A549 (cell line): Measurements from ENCODE around the gene DUOX1. TPM values are rescaled to one million over a fixed set of nuclear protein-coding genes. Genes with fewer than 3 reads are reported as not detected.

ENCODE experiments used
- ATAC-seq, 2 experiments: fragments of 200-7000 bp in 1 of 2; fragments of >200 bp in 1 of 2; cut with Nextera tagmentation in 1 of 2; cut with Tn5 transposase in 1 of 2; 3 replicates each; pipeline versions ENCODE4 v1.8.0 to v1.9.1; 2018 to 2020; ENCODE audit warnings: mild to moderate bottlenecking in 1 of 2, moderate library complexity in 1 of 2
- CTCF ChIA-PET: fragments of 300-600 bp; sonication (Branson Sonifier 250); formaldehyde crosslinking; extraction: SDS; loops from one replicate; lab custom pipeline; 2021; ENCODE audit warnings: antibody characterized with exemption, inconsistent platforms; lab: Yijun Ruan, JAX
- POLR2A ChIA-PET: fragments of 350-600 bp; formaldehyde crosslinking; extraction: SDS; loops from one replicate; lab custom pipeline; 2021; ENCODE audit warnings: antibody characterized with exemption, inconsistent platforms; lab: Yijun Ruan, JAX
- DNase-seq, 2 experiments: peaks; one replicate each; pipeline versions ENCODE4 v3.0.0 to v3.0.0-alpha.2; 2011 to 2016; ENCODE audit warnings: low read depth in 1 of 2, low spot score in 1 of 2
- FAIRE-seq: peaks from 2 replicates; lab custom pipeline; 2011; peaks lifted over from hg19 to GRCh38; lab: Jason Lieb, UNC
- H3K27ac ChIP-seq, 2 experiments: fragments of >200 bp; sonication (Bioruptor Twin); formaldehyde crosslinking; 3 replicates each; pipeline ENCODE4 v1.5.1; 2016 to 2017
- H3K4me1 ChIP-seq: fragments of >200 bp; sonication (Bioruptor Twin); formaldehyde crosslinking; 3 replicates; pipeline ENCODE4 v1.6.1; 2016
- H3K4me2 ChIP-seq: fragments of >200 bp; sonication (Bioruptor Twin); formaldehyde crosslinking; 3 replicates; pipeline ENCODE4 v1.6.1; 2016
- H3K4me3 ChIP-seq: fragments of >200 bp; sonication (Bioruptor Twin); formaldehyde crosslinking; 3 replicates; pipeline ENCODE4 v1.5.1; 2016
- H3K9me3 ChIP-seq: fragments of >200 bp; sonication (Bioruptor Twin); formaldehyde crosslinking; 3 replicates; pipeline ENCODE4 v1.6.1; 2016
- BCL3 ChIP-seq: fragments of >200 bp; sonication (Bioruptor Twin); formaldehyde crosslinking; IDR thresholded peaks from 3 replicates; pipeline ENCODE4 v1.6.1; 2016
- CBX8 ChIP-seq: fragments of 200-600 bp; sonication (generic); IDR thresholded peaks from 2 replicates; pipeline ENCODE4 v1.6.1; 2016
- CEBPB ChIP-seq, 2 experiments: fragments of >200 bp in 1 of 2; sonication (Bioruptor Twin) in 1 of 2; formaldehyde crosslinking in 1 of 2; IDR thresholded peaks; 2 replicates each; pipeline ENCODE4 v1.6.1; 2012 to 2016
- CTCF ChIP-seq: fragments of >200 bp; sonication (Bioruptor Twin); formaldehyde crosslinking; IDR thresholded peaks from 3 replicates; pipeline ENCODE4 v1.5.1; 2016
- EHMT2 ChIP-seq: fragments of 200-600 bp; sonication (generic); IDR thresholded peaks from 2 replicates; pipeline ENCODE4 v1.6.1; 2016; ENCODE audit warnings: antibody characterized with exemption, low read depth, mild to moderate bottlenecking, moderate library complexity
- GATA3 ChIP-seq: IDR thresholded peaks from 2 replicates; pipeline ENCODE4 v1.6.1; 2012; ENCODE audit warnings: borderline replicate concordance
- HDAC2 ChIP-seq: fragments of 200-600 bp; sonication (generic); IDR thresholded peaks from 2 replicates; pipeline ENCODE4 v1.6.1; 2016
- HEYL ChIP-seq: fragments of 250-450 bp; sonication (Bioruptor Pico); IDR thresholded peaks from 2 replicates; pipeline ENCODE4 v1.8.0; 2021; ENCODE audit warnings: mild to moderate bottlenecking, moderate library complexity
- HMGXB4 ChIP-seq: fragments of 250-450 bp; sonication (Bioruptor Pico); IDR thresholded peaks from 2 replicates; pipeline ENCODE4 v1.5.0; 2021; ENCODE audit warnings: mild to moderate bottlenecking, moderate library complexity, borderline replicate concordance
- JUN ChIP-seq, 2 experiments: fragments of >200 bp; sonication (Bioruptor Twin); formaldehyde crosslinking; IDR thresholded peaks; 2 replicates in 1 of 2; 3 replicates in 1 of 2; pipeline ENCODE4 v1.6.1; 2016 to 2017
- KDM1A ChIP-seq: fragments of 200-600 bp; sonication (generic); IDR thresholded peaks from 2 replicates; pipeline ENCODE4 v1.6.1; 2016; ENCODE audit warnings: low read depth, mild to moderate bottlenecking
- MAFK ChIP-seq: fragments of 450-650 bp; IDR thresholded peaks from 2 replicates; pipeline ENCODE4 v1.6.1; 2014; ENCODE audit not compliant: partially characterized antibody
- MAZ ChIP-seq: fragments of 150-350 bp; IDR thresholded peaks from 2 replicates; pipeline ENCODE4 v1.6.1; 2014; ENCODE audit warnings: antibody characterized with exemption, low read depth, low read length, borderline replicate concordance
- PBX3 ChIP-seq: IDR thresholded peaks from 2 replicates; pipeline ENCODE4 v1.6.1; 2012
- POLR2A ChIP-seq: IDR thresholded peaks from 2 replicates; pipeline ENCODE4 v1.6.1; 2012; ENCODE audit warnings: mild to moderate bottlenecking, low read length
- RARB ChIP-seq: fragments of 250-450 bp; sonication (Bioruptor Pico); IDR thresholded peaks from 2 replicates; pipeline ENCODE4 v1.8.0; 2021; ENCODE audit warnings: mild to moderate bottlenecking, moderate library complexity
- RNF2 ChIP-seq: fragments of 200-600 bp; sonication (generic); IDR thresholded peaks from 2 replicates; pipeline ENCODE4 v1.6.1; 2016; ENCODE audit warnings: low read depth, mild to moderate bottlenecking, antibody characterized with exemption, moderate library complexity, borderline replicate concordance
- TFCP2L1 ChIP-seq: fragments of 250-450 bp; sonication (Bioruptor Pico); IDR thresholded peaks from 2 replicates; pipeline ENCODE4 v1.5.0; 2021; ENCODE audit warnings: mild to moderate bottlenecking
- ZNF302 ChIP-seq: fragments of 250-450 bp; sonication (Bioruptor Pico); IDR thresholded peaks from 2 replicates; pipeline ENCODE4 v1.9.0; 2021; ENCODE audit warnings: inconsistent platforms, mild to moderate bottlenecking, moderate library complexity
- ZSCAN20 ChIP-seq: fragments of 250-450 bp; sonication (Bioruptor Pico); IDR thresholded peaks from 2 replicates; pipeline ENCODE4 v1.8.0; 2022; ENCODE audit warnings: mild to moderate bottlenecking, moderate library complexity
- WGBS: methylation state at CpG from one replicate; pipeline ENCODE4 v1.1.6; 2017; ENCODE audit errors: missing lambda C conversion rate; 5-methylcytosine and 5-hydroxymethylcytosine counted together
- polyA plus RNA-seq, 4 experiments: library from polyadenylated mRNA; depleted of rRNA in 3 of 4; stranded (reverse); fragments of >200 nt; fragmentation: RNase III in 1 of 4; extraction: RNeasy Plus Mini Kit Qiagen cat#74134 plus additional on column Dnase treatment in 1 of 4; gene quantifications; 2 replicates in 3 of 4; 3 replicates in 1 of 4; pipeline ENCODE4 v1.2.3, GENCODE V29; 2011 to 2017

The DUOX1 gene
- polyA plus RNA-seq, 2 of the 4 experiments (the other 2 are of a cell fraction): not detected

- no peak overlapping the region for H3K27ac ChIP-seq
- ATAC-seq (no peak), DNase-seq (no peak), FAIRE-seq (no peak)
- H3K4me2 ChIP-seq: no peak overlapping the region
- 60% methylated on average over 7 of the region's 8 CpGs for WGBS
- POLR2A ChIA-PET: no interaction called here
- TF ChIP-seq ZSCAN20 (CRISPR knock-in tag) (no peak), CTCF (no peak), JUN (IDR thresholded peaks at IDR 0.05) (no peak), ZNF302 (CRISPR knock-in tag) (no peak), MAZ (no peak), HDAC2 (no peak), TFCP2L1 (no peak), CBX8 (no peak)
- no peaks in the 10 kb centered on the region for H3K9me3 ChIP-seq
- no peak overlapping the region for H3K4me3 ChIP-seq
- H3K4me1 ChIP-seq: no peaks in the 10 kb centered on the region
- CTCF ChIA-PET: interaction anchor here (0.6 to 1.9 kb wide), 6 partner anchors 11 to 261 kb away, joined by 4 to 7 read pairs (median 4); no protein-coding TSS in a partner anchor
Measured at GRCh38 chr15:45137703-45138102, 7.9 kb downstream of the DUOX1 start.

- H3K9me3 ChIP-seq: no peaks in the 10 kb centered on the region
- CTCF ChIA-PET: interaction anchor here (1.1 to 1.9 kb wide), 2 partner anchors 12 to 21 kb away, joined by 3 to 7 read pairs; no protein-coding TSS in a partner anchor
- no peak overlapping the region for H3K27ac ChIP-seq
- TF ChIP-seq POLR2A (no peak), RNF2 (no peak), KDM1A (no peak), GATA3 (no peak), EHMT2 (no peak), PBX3 (no peak)
- H3K4me2 ChIP-seq: no peak overlapping the region
- POLR2A ChIA-PET: no interaction called here
- 68% methylated on average over 6 of the region's 12 CpGs for WGBS
- H3K4me1 ChIP-seq: no peaks in the 10 kb centered on the region
- FAIRE-seq (no peak), DNase-seq (no peak), ATAC-seq (no peak)
- no peak overlapping the region for H3K4me3 ChIP-seq
Measured at GRCh38 chr15:45138814-45139765, 9.3 kb downstream of the DUOX1 start.

- WGBS: 82% methylated on average over 5 of the region's 6 CpGs
- no peaks in the 10 kb centered on the region for H3K9me3 ChIP-seq
- no peaks in the 10 kb centered on the region for H3K4me1 ChIP-seq
- H3K4me2 ChIP-seq: no peak overlapping the region
- FAIRE-seq: no peak
- no peak overlapping the region for H3K27ac ChIP-seq
- POLR2A ChIA-PET: no interaction called here
- no peak overlapping the region for H3K4me3 ChIP-seq
- CTCF ChIA-PET: interaction anchor here (1.0 to 2.4 kb wide), 4 partner anchors 13 to 23 kb away, joined by 3 to 6 read pairs (median 4); no protein-coding TSS in a partner anchor
- no peak for DNase-seq
- no peak for TF ChIP-seq HMGXB4 (CRISPR knock-in tag)
- TF ChIP-seq CEBPB (IDR thresholded peaks at IDR 0.05): no peak
- TF ChIP-seq HEYL (CRISPR knock-in tag): no peak
- TF ChIP-seq KDM1A: no peak
- no peak for TF ChIP-seq BCL3
- TF ChIP-seq MAFK: no peak
- no peak for TF ChIP-seq RARB (CRISPR knock-in tag)
- no peak for ATAC-seq
Measured at GRCh38 chr15:45139770-45140169, 10.0 kb downstream of the DUOX1 start.
